Thyroid gland (tissue), 4 donors: ENCODE data around the gene URAD.

Experiments
- POLR2A ChIP-seq, 2 donors: fragments of 450-650 bp; IDR thresholded peaks; one replicate each; pipeline ENCODE4 v1.6.1; 2017; ENCODE audit warnings: antibody characterized with exemption in 2 of 2, mild to moderate bottlenecking in 2 of 2, moderate library complexity in 1 of 2
- TF ChIP-seq, protein P1 (sequence below), 6 experiments: fragments of 200-600 bp in 3 of 6; fragments of 450-650 bp in 3 of 6; sonication (generic) in 3 of 6; IDR thresholded peaks; one replicate each; pipeline ENCODE4 v1.5.1; 2016 to 2019; ENCODE audit warnings: antibody characterized with exemption in 6 of 6, mild to moderate bottlenecking in 2 of 6, inconsistent platforms in 1 of 6, moderate library complexity in 1 of 6

- TF ChIP-seq, protein P1, sequence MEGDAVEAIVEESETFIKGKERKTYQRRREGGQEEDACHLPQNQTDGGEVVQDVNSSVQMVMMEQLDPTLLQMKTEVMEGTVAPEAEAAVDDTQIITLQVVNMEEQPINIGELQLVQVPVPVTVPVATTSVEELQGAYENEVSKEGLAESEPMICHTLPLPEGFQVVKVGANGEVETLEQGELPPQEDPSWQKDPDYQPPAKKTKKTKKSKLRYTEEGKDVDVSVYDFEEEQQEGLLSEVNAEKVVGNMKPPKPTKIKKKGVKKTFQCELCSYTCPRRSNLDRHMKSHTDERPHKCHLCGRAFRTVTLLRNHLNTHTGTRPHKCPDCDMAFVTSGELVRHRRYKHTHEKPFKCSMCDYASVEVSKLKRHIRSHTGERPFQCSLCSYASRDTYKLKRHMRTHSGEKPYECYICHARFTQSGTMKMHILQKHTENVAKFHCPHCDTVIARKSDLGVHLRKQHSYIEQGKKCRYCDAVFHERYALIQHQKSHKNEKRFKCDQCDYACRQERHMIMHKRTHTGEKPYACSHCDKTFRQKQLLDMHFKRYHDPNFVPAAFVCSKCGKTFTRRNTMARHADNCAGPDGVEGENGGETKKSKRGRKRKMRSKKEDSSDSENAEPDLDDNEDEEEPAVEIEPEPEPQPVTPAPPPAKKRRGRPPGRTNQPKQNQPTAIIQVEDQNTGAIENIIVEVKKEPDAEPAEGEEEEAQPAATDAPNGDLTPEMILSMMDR (IDR thresholded peaks at IDR 0.05), result no peak
- TF ChIP-seq POLR2A (IDR thresholded peaks at IDR 0.05), result no peak
Measured at GRCh38 chr13:27977476-27978300, 10.8 kb downstream of the URAD start.
